Lower leg skin (tissue), 4 donors: ENCODE data around the gene RERE. TPM values are rescaled to one million over a fixed set of nuclear protein-coding genes. Genes with fewer than 3 reads are reported as not detected.

Source experiments
- DNase-seq, 2 donors: peaks; one replicate each; pipeline ENCODE4 v3.0.0-alpha.2; 2019; ENCODE audit warnings: low spot score in 2 of 2
- H3K4me3 ChIP-seq: fragments of 200-600 bp; sonication (generic); 2 replicates; pipeline ENCODE4 v1.5.1; 2017; ENCODE audit warnings: mild to moderate bottlenecking, low read depth; ENCODE audit not compliant: poor library complexity, severe bottlenecking
- POLR2A ChIP-seq, 2 donors: fragments of 450-650 bp; IDR thresholded peaks; one replicate each; pipeline ENCODE4 v1.6.1; 2016 to 2017; ENCODE audit warnings: antibody characterized with exemption in 2 of 2, mild to moderate bottlenecking in 1 of 2, moderate library complexity in 1 of 2
- WGBS, 2 donors: methylation state at CpG; one replicate each; pipeline ENCODE4 v1.1.5; 2018; 5-methylcytosine and 5-hydroxymethylcytosine counted together
- intact Hi-C: fragments of 100-400 bp; cut with DNase I; formaldehyde crosslinking; loops from one replicate; pipeline ENCODE4 v1.15.0; 2023; ENCODE audit warnings: low total_unique reads
- total RNA-seq, 4 donors: library from RNA; depleted of rRNA; stranded (reverse); fragments of >200 nt; gene quantifications; one replicate each; pipeline ENCODE4 v1.1.0, GENCODE V29; 2016
- TF ChIP-seq, protein P1 (sequence below), 3 donors: fragments of 450-650 bp; IDR thresholded peaks; one replicate each; pipeline ENCODE4 v1.5.1; 2016; ENCODE audit warnings: antibody characterized with exemption in 3 of 3, mild to moderate bottlenecking in 3 of 3, moderate library complexity in 2 of 3

Gene RERE
- total RNA-seq, 4 donors from 2014 or later: 41.0 to 84.9 (median 76.8) TPM

DNA sequence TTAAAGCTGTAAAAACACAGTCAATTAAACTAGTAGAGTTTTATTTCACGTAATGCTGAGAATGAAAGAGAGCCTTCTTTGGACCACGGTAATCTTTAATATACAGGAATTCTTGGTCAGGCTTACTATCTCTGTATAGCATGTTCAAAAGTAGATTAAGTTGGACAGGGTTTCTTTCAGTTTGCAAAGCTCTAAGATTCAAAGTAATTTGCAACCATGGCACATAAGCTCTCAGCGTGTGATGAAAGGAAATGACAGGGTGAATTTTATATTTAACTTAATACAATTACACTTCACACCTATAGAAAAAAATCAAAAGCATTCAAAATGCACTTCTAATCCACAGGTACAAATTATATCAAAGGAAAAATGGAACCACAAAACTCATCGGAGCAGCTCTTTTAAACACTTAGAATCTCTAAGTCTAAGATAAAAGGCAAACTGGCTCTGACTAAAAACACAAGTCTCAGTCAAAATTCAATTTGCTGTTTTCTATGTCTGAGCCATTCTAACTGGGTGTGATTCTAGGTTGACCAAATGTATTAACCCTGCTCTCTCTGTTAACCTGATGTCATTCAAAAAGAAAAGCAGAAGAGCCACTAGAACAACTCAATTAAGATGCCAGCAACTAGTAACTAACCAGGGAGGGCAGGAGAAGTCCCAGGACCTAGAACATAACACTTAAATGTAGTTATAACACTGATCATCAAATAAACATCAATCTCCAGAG lies 147.7 kb downstream of the RERE start:
- DNase-seq: no peak
- intact Hi-C loops: no loop called here
- no peak overlapping the region for H3K4me3 ChIP-seq
- TF ChIP-seq, protein P1, sequence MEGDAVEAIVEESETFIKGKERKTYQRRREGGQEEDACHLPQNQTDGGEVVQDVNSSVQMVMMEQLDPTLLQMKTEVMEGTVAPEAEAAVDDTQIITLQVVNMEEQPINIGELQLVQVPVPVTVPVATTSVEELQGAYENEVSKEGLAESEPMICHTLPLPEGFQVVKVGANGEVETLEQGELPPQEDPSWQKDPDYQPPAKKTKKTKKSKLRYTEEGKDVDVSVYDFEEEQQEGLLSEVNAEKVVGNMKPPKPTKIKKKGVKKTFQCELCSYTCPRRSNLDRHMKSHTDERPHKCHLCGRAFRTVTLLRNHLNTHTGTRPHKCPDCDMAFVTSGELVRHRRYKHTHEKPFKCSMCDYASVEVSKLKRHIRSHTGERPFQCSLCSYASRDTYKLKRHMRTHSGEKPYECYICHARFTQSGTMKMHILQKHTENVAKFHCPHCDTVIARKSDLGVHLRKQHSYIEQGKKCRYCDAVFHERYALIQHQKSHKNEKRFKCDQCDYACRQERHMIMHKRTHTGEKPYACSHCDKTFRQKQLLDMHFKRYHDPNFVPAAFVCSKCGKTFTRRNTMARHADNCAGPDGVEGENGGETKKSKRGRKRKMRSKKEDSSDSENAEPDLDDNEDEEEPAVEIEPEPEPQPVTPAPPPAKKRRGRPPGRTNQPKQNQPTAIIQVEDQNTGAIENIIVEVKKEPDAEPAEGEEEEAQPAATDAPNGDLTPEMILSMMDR (IDR thresholded peaks at IDR 0.05): no peak
- TF ChIP-seq POLR2A (IDR thresholded peaks at IDR 0.05): no peak
- WGBS, 2 donors: 71 to 83% methylated on average over 4 of the region's 4 CpGs

DNA sequence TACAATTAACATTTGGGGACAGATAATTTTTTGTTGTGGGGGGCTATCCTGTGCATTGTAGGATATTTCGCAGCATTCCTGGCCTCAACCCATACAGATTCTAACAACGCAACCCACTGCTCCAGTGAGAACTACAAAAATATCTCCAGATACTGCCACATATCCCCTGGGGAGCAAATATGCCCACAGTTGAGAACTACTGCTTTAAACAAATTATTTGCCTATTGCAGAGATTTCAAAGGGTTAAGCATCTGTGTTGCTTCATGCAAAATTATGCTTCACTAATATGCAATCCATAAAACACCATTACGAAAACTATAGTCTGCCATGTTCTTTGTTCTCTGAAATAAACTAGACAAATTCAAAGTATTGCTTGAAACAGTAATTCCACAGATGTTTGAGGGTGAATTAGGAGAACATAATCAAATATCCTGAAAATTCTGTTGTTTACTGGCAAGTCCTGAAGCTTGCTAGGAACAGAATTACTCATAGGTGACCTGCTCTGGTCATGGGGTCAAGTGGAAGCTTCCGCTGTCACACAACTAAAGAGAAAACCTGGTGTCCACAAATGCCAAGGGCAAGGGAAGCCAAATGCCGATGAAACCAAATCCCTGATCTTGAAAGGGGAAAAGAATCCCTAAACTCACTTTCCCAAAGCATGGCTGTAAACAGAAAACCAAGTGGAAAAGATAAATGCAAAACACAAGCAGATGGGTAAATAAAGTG lies 149.4 kb downstream of the RERE start:
- no peak for TF ChIP-seq POLR2A (IDR thresholded peaks at IDR 0.05)
- TF ChIP-seq, protein P1 (IDR thresholded peaks at IDR 0.05): no peak
- no peak overlapping the region for H3K4me3 ChIP-seq
- DNase-seq: no peak
- 79 to 86% methylated on average over 5 of the region's 5 CpGs for WGBS, 2 donors
- intact Hi-C loops: no loop called here

DNA sequence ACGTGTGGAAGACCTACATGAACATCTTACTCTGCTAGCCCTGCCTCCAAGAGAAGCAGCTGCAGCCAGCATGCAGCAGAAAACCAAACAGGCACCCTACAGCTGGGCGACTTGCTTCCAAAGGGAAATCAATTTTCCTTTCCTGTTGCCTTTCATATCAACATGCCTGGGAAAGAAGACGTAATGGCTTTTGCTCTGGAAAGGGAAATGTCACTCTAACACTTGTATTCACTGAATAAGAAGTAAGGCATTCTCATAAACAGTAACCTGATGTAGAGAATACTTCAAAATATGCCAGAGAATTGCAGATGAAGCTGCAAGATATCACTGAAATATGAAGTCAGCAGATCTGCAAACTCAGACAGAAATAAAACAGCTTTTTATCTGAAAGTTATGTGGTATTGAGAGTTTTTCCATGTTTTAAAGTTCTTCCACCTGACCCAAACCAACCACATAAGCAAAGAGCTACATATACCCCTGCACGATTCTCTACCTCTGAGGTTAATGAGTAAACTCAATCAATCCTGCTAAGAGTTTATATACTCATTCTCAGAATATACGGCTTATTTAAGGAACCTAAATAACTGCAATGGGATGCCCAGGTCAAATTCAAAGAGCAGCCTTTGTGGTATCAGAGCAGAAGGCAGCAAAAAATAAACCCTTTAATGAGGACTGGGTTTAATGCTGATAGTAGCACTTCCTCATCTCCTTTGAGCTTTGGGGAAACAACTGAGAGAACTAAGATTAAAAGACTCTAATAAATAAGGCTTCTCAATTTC lies 150.9 kb downstream of the RERE start:
- intact Hi-C loops: no loop called here
- no peak overlapping the region for H3K4me3 ChIP-seq
- TF ChIP-seq, protein P1 (IDR thresholded peaks at IDR 0.05): no peak
- TF ChIP-seq POLR2A (IDR thresholded peaks at IDR 0.05): no peak
- no peak for DNase-seq
- WGBS, 2 donors: 51 to 57% methylated on average over 5 of the region's 5 CpGs

DNA sequence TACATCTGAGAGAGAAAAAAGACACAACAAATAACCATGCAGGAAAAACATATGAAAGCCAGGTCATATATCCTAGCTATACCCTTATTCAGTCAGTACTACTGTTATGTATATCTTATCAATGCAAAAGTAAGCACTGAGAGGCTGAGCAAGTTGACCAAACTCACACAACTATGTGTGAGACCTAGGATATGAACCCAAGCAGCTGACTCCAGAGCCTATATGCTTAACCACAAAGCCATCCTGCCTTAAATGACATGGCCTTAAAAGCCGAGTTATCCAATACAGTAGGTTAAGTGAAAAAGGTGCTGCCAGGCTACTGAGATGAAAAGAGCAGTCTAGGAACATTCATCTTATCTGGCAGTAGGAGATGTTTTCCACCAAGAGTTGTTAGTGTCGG lies 151.6 kb downstream of the RERE start:
- no peak for TF ChIP-seq POLR2A (IDR thresholded peaks at IDR 0.05)
- TF ChIP-seq, protein P1 (IDR thresholded peaks at IDR 0.05): no peak
- WGBS, 2 donors: 63 to 70% methylated on average over 2 of the region's 2 CpGs
- intact Hi-C loops: no loop called here
- DNase-seq: no peak
- no peak overlapping the region for H3K4me3 ChIP-seq

DNA sequence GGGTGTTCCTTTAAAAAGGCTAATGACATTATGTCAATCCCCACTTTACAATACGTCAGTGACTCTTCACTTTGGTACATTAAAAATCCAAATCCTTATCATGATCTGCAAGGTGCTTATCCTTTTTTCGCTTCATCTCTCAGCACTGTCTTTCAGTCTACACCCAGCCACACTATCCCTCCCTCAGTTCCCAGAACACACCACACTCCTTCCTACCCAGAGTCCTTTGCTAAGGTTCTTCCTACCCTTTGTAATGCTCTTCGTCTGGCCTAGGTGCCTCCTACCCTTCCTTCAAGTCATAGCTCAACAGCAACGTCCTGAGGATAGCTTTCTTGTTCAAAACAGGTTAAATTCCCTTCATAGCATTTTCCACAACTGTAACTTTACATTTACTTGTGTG lies 152.6 kb downstream of the RERE start:
- WGBS, 2 donors: 78 to 91% methylated on average over 4 of the region's 4 CpGs
- intact Hi-C loops: no loop called here
- no peak for DNase-seq
- no peak overlapping the region for H3K4me3 ChIP-seq
- TF ChIP-seq POLR2A (IDR thresholded peaks at IDR 0.05): no peak

DNA sequence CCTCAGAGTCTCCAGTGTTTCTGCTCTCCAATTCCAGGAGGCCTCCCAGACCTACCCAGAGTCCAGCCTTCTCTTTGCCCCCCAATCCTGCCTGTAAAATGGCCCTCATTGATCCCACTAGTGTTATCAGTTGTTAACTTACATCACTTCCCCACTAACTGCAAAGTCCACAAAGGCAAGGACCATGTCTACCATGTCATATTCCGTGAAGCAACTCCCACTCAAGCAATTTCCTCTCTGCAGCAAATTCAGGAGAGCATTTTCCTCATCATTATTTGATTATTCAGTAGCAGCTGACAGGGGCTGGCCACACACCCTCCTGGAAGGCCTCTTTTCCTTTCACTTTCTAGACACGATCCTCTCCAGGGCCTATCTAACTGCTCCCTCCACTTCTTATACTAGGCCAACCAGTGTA lies 153.5 kb downstream of the RERE start:
- H3K4me3 ChIP-seq: no peak overlapping the region
- WGBS, 2 donors: 20 to 35% methylated on average over 2 of the region's 2 CpGs
- no peak for DNase-seq
- TF ChIP-seq, protein P1 (IDR thresholded peaks at IDR 0.05): no peak
- intact Hi-C loops: no loop called here
